Right renal pelvis (tissue), 4 donors: Measurements from ENCODE around the gene RAB5B. TPM values are rescaled to one million over a fixed set of nuclear protein-coding genes. Genes with fewer than 3 reads are reported as not detected.
A peak's percentile ranks its signal among the peaks of the same experiment; 100 is the strongest.

Source experiments
- DNase-seq, 4 donors: peaks; one replicate each; pipeline ENCODE4 v3.0.0-alpha.2; 2013; ENCODE audit warnings: low read depth in 4 of 4, low spot score in 3 of 4, missing footprints in 1 of 4
- polyA plus RNA-seq, 4 donors: library from polyadenylated mRNA; unstranded; fragments of 120-200 nt; gene quantifications; one replicate each; pipeline ENCODE4 v1.2.1, GENCODE V29; 2013; ENCODE audit not compliant: insufficient read length in 4 of 4

Gene RAB5B
- polyA plus RNA-seq, 4 donors, result 157 to 181 (median 171) TPM

- peak; percentile 71 to 80 (median 76) for DNase-seq
Observed at GRCh38 chr12:55940065-55940732, 33.7 kb upstream of the RAB5B start.

DNA sequence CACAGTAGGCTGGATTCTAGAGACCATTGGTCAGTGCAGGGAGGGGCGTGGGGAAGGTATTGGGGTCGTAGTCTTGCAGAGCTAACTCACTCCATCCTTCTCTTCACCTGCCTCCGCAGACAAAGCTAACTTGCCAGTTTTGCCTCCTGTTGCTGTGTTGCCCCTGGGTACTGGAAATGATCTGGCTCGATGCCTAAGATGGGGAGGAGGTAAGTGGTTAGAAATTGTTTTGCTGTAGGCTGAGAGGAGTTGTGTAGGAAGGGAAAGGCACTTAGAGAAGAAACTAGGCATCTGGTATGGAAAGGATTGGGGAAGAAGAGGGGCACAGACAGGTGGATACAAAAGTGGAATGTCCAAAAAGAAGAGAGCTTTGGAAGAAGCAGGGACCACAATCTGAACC, 31.8 kb upstream of the RAB5B start:
- no peak for DNase-seq

DNA sequence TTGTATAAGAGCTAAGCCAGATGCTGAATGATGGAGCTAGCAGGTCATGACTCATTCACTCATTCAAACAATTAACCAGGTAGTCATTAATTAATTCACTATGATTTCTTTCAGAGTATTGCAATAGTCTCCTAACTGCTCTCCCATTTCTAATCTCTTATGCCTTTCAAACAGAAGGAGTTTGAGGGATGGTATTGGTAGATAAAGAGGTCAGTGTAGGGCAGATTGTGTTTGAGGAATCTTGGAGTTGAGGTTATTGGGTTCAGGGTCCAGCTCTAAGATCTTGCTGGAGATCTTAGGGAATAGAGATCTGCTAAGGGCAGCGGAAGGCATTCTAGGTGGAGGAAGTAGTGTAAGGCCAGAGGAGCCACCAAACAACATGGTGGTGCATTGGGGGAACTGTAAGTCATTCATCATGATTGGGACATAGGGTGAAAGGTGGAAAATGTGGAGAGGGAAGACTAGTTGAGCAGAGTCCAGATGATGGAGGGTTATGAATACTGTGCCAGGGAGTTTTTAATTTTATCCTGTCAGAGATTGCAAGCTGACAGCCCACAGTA, 31.2 kb upstream of the RAB5B start:
- DNase-seq, result no peak

DNA sequence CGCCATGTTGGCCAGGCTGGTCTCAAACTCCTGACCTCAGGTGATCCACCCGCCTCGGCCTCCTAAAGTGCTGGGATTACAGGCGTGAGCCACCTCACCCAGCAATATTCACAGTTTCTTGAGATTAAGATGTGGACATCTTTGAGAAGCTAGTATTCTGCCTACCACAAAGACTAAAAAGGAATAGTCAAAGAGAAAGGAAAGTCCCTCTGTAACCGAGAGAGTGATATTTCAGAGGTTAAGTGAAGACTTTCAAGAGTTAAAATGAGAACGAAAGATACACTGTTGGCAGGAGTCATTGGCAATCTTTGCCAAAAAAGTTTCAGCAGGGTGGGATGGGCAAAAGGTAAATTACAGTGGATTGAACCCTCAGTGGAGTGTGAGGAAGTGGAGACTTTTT, 27.3 kb upstream of the RAB5B start:
- no peak for DNase-seq

DNA sequence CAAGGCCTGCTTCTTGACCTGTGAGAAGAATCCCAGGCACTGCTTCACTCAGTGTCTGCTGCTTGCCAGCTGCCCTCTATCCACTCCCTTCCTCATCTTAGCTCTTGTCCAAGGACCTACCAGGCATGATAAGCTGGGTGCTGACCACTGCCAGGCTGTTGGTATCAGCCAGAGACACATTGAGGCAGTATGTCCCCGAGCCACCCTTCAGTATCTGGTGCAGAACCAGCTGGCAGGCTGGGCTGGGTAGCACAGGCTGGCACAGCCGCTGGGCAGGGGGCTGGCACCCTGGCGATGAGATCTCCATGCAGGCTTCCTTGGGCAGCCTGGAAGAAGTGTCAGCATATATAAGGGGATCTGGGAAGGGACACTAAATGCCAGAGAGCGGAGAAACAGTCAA, 18.5 kb upstream of the RAB5B start:
- DNase-seq, result no peak

DNA sequence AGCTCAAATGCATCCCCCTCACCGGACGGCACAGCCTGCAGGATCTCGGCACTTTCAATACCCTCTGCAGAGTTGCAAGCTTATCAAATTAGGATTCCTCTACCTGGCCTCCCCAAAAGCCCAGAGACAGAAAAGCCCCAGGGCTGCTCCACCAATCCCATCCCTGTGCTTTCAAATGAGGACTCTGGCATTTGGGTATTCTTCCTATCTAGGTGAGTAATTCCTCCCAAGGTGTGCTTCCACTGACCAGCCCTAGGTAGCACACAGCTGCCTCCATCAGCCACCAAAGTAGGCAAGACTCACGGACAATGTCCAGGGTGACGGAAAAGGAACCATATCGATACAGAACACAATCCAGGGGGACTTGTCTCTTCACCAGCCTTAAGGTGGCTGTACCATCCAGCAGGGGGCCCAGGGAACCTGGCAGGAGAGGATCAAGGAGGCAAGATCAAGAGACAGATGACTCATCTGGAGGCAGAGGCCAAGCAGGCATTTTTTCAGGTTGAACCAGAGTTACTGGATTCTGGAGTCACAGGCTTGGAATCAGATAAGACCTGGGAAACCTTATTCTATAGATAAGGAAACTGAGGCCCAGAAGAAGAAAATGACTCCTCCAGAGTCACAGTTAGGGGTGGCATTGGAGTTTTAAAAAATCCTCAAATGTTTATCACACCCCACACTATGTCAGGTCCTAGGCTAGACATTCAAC, 17.9 kb upstream of the RAB5B start:
- no peak for DNase-seq

DNA sequence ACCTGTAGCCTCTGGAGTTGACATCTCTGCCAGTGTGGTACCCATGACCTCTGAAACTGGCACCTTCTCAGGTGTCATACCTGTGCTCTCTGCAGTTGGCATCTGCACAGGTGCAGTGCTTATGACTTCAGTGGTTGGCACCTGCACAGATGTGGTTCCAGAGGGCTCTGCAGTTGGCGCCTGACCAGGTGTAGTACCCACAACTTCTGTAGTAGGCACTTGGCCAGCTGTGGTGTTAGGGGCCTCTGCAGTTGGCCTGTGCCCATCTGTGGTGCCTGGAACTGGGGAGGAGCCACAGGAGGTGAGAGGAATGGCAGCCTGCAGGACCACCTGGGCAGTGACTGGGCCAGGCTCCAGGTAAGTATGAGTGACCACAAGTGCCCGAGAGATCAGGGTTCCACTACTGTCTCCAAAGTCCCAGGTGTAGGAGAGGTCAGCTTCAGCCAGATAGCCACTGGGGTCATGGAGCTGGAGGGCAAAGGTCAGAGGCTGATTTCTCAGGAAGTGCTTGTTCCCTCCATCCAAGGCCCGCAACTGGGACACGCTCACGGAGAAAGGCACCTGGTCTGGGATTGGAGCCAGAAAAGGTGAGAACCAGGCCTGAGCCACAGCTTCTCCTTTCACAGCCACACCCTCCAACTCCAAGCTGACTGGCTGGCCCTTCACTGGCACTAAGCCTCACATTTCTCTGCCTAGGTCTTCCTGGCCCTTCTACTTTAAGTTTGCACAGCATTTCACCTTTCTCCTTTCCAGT, 16.6 kb upstream of the RAB5B start:
- no peak for DNase-seq

- no peak for DNase-seq
Observed at GRCh38 chr12:55963760-55964159, 10.1 kb upstream of the RAB5B start.

- DNase-seq, result no peak
Observed at GRCh38 chr12:55965240-55965639, 8.6 kb upstream of the RAB5B start.

GRCh38 chr12:55965941-55966407, 7.9 kb upstream of the RAB5B start, which contains the start of gene PMEL:
Gene PMEL, minus strand, starts transcription at chr12:55966042. Its CDS starts 31 bp downstream, at chr12:55966011.
- no peak for DNase-seq

DNA sequence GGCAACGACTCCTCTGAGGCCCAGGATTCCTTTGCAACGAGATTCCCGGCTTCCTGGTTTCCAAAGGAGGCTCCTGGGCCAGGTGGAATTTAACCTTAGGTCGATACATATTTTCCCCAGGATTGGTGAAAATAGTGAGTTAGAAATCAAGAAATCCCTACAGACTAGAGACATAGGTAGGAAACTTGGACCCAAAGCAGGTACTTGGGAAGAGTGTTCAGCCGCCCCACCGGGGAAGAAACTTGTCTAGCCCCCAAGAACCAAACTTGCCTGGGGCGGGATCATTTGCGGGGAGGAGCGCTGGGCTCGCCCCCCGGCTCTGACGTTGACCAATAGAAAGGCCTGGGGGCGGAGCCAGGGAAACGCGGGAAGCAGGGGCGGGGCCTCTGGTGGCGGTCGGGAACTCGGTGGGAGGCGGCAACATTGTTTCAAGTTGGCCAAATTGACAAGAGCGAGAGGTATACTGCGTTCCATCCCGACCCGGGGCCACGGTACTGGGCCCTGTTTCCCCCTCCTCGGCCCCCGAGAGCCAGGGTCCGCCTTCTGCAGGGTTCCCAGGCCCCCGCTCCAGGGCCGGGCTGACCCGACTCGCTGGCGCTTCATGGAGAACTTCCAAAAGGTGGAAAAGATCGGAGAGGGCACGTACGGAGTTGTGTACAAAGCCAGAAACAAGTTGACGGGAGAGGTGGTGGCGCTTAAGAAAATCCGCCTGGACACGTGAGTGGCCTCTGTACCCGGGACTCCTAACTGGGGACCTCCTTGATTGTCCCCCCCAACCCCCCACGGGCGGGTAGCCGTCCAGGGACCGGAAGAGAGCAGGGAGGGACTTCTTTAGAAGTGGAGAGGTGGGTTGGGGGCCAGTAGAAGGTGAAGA, 7.2 kb upstream of the RAB5B start, which contains the start of gene CDK2:
TSS of gene CDK2 (plus strand) at position 423 of the 874 bp plus-strand sequence. CDS start at position 602, 179 bp downstream.
- peak; percentile 80 to 85 (median 83) for DNase-seq

GRCh38 chr12:55969356-55969755, 4.5 kb upstream of the RAB5B start:
- no peak for DNase-seq

GRCh38 chr12:55970775-55971174, 3.1 kb upstream of the RAB5B start:
- DNase-seq, result no peak

- DNase-seq, result no peak
Observed at GRCh38 chr12:55972042-55972441, 1.8 kb upstream of the RAB5B start.

GRCh38 chr12:55972456-55972855, 1.4 kb upstream of the RAB5B start:
- no peak for DNase-seq

DNA sequence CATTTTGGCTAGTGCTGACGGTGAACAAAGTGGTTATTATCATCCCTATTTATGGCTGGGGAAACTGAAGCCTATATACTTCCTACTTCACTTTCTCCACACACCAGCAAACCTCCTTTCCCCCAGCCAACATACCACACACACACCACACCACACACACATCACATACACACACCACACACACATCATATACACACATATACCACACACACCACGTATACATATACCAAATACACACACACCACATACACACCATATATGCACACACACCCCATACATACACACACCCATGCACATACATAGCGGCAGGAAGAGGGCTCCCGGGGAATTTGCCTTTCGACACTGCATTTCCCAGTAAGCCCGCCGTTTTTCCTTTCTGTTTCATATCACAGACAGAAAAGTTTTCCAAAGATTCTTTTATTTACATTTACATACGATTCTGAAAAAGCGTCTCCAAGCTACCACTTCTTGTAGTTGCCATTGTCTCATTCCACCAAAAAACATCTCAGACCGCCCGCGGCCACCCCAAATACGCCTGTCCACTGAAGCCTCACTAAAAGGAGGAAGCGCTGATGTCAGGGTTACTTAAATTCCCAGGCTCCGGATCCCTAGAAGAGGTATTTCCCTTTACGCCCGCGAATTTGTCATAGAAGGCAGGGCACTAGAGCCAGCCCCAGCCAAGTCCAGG, 823 bp upstream of the RAB5B start:
- DNase-seq, result no peak

GRCh38 chr12:55974308-55974730, 441 bp downstream of the RAB5B start:
- peak in 1 of 4 donors; percentile 41 for DNase-seq

DNA sequence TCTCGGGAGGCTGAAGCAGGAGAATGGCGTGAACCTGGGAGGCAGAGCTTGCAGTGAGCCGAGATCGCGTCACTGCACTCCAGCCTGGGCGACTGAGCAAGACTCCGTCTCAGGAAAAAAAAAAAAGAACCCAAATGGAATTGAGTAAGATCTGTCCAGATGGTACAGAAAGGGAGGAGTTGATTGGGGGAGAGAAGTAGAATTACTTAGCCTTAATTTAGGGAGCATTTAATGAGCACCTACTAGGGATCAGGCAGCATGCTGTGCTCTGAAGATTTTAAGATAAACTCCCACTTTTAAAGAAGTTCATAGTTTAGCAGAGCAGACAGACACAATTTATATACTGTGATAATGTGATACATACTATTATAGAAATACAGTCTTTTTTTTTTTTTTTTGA, 4.5 kb downstream of the RAB5B start:
- no peak for DNase-seq

DNA sequence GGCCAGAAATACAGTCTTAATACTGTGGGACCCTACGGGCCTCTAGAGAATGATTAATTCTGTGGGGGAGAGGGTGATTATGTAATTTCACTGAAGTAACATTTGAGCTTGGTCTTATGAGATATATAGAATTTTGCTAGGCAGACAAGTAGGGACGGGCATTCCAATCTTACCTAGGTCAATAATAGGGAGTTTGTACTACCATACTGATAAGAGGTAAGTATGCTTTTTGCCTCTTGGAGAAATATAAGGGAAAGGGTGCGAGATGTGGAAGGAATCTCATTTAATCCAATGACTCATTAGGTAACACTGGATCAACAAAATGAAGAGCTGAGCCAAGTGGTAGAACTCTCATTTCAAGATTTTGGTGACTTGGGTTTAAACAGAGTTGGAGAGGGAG, 5.2 kb downstream of the RAB5B start:
- DNase-seq, result no peak
